ENCODE results near the gene GALNT18. TPM values are rescaled to one million over a fixed set of nuclear protein-coding genes. Genes with fewer than 3 reads are reported as not detected.

The GALNT18 gene
- total and polyA plus RNA-seq, 2 donors (not counting 3 experiments of a cell fraction or from before 2014, with no cell fraction given): 0.17 to 0.18 TPM

- no peak for FAIRE-seq
- H3K9me1 ChIP-seq (replicated peaks; ENCODE audit: control insufficient read depth, extremely low read depth, insufficient read depth, low read length): no peaks in the 10 kb centered on the region
- dilution Hi-C loops (cut with MboI; ENCODE audit: extremely low pct_ligation_motif_present, low sequenced_read_pairs) (no loop called here), intact Hi-C loops (cut with micrococcal nuclease) (no loop called here)
- DNase-seq (ENCODE audit: low read depth, low spot score): no peak
- ChIA-PET CTCF (interaction anchor here (1.0 kb wide), 1 partner anchor 438 kb away, joined by 3 read pairs; no protein-coding TSS in a partner anchor), POLR2A (no interaction called here)
- no TSS peak for BruUV-seq (replicated peaks)
- H3K4me2 ChIP-seq (ENCODE audit: insufficient read depth, low read length): no peak overlapping the region
- TF ChIP-seq, protein P1, sequence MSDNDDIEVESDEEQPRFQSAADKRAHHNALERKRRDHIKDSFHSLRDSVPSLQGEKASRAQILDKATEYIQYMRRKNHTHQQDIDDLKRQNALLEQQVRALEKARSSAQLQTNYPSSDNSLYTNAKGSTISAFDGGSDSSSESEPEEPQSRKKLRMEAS (IDR thresholded peaks at IDR 0.05; ENCODE audit: insufficient read depth, insufficient read length): no peak
- no peak for TF ChIP-seq EZH2 (IDR thresholded peaks at IDR 0.05; ENCODE audit: borderline replicate concordance, low read depth, low read length, severe bottlenecking)
- TF ChIP-seq CTCF (IDR thresholded peaks at IDR 0.05; ENCODE audit: extremely low read depth in 1 of 2, insufficient read depth in 1 of 2, low read depth in 1 of 2, low read length in 2 of 2): no peak
- TF ChIP-seq MYC (IDR thresholded peaks at IDR 0.05; ENCODE audit: low read depth, low read length): no peak
- TF ChIP-seq POLR2AphosphoS5 (IDR thresholded peaks at IDR 0.05; ENCODE audit: insufficient read depth, low read depth, low read length): no peak
- no peak for TF ChIP-seq GATA2 (IDR thresholded peaks at IDR 0.05; ENCODE audit: insufficient read depth, insufficient read length, low read depth, low read length)
- TF ChIP-seq POLR2A (IDR thresholded peaks at IDR 0.05; ENCODE audit: low read depth, low read length): no peak
- TF ChIP-seq JUN (IDR thresholded peaks at IDR 0.05; ENCODE audit: borderline replicate concordance, insufficient read depth, insufficient read length, low read depth): no peak
- no peak for TF ChIP-seq FOS (IDR thresholded peaks at IDR 0.05; ENCODE audit: borderline replicate concordance, insufficient read depth, low read length)
- H3K27ac ChIP-seq (ENCODE audit: insufficient read depth, low read depth, low read length): no peak overlapping the region
- no peak overlapping the region for H3K9ac ChIP-seq (replicated peaks; ENCODE audit: extremely low read depth, insufficient read depth, low read length)
- no peaks in the 10 kb centered on the region for H3K36me3 ChIP-seq (ENCODE audit: control insufficient read depth in 2 of 2, extremely low read depth in 1 of 2, insufficient read depth in 2 of 2, low read length in 2 of 2)
- H4K20me1 ChIP-seq (replicated peaks; ENCODE audit: control insufficient read depth, extremely low read depth, insufficient read depth, low read length): no peaks in the 10 kb centered on the region
- no peak overlapping the region for H2AFZ ChIP-seq (ENCODE audit: low read depth, low read length)
- H3K4me1 ChIP-seq (ENCODE audit: control insufficient read depth, extremely low read depth, insufficient read depth, low read length): peaks cover 7% of the 10 kb centered on the region
- no peaks in the 10 kb centered on the region for H3K79me2 ChIP-seq (ENCODE audit: control insufficient read depth, insufficient read depth, low read length)
- no peak overlapping the region for H3K4me3 ChIP-seq (replicated peaks in 1 of 3; ENCODE audit: insufficient read depth in 1 of 3, low read depth in 1 of 3, low read length in 3 of 3)
- H3K27me3 ChIP-seq (ENCODE audit: control insufficient read depth in 2 of 2, insufficient read depth in 2 of 2, low read length in 2 of 2): peaks cover 0 to 2% of the 10 kb centered on the region in 2 experiments
- H3K9me3 ChIP-seq (replicated peaks; ENCODE audit: control insufficient read depth, insufficient read depth, low read length): no peaks in the 10 kb centered on the region
These were observed 272.5 kb downstream of the GALNT18 start for GRCh38 chr11:11349106-11349825.

Measured in endothelial cell of umbilical vein (primary cell).